Dendritic cell treated with granulocyte-macrophage colony-stimulating factor and Interleukin-4, amounts not matched to agents 40 ng/mL and 50 ng/mL, for 4 days (primary cell): ENCODE results near the gene IQCN.

Experiments
- H3K27ac Mint-ChIP-seq: one replicate; pipeline ENCODE4 v1.8.0; 2022; ENCODE audit warnings: mild to moderate bottlenecking, mixed read lengths
- H3K27me3 Mint-ChIP-seq: one replicate; pipeline ENCODE4 v1.8.0; 2022; ENCODE audit warnings: mild to moderate bottlenecking, mixed read lengths
- H3K36me3 Mint-ChIP-seq: one replicate; pipeline ENCODE4 v1.8.0; 2022; ENCODE audit warnings: low read depth, mixed read lengths
- H3K4me1 Mint-ChIP-seq: one replicate; pipeline ENCODE4 v1.8.0; 2022; ENCODE audit warnings: low read depth, mixed read lengths
- H3K4me3 Mint-ChIP-seq: one replicate; pipeline ENCODE4 v1.8.0; 2022; ENCODE audit warnings: mild to moderate bottlenecking, moderate library complexity, mixed read lengths
- H3K9me3 Mint-ChIP-seq: one replicate; pipeline ENCODE4 v1.8.0; 2022; ENCODE audit warnings: mixed read lengths
- intact Hi-C: fragments of 100-400 bp; cut with micrococcal nuclease; formaldehyde crosslinking; loops from one replicate; pipeline ENCODE4 v1.15.0; 2022

Gene IQCN

DNA sequence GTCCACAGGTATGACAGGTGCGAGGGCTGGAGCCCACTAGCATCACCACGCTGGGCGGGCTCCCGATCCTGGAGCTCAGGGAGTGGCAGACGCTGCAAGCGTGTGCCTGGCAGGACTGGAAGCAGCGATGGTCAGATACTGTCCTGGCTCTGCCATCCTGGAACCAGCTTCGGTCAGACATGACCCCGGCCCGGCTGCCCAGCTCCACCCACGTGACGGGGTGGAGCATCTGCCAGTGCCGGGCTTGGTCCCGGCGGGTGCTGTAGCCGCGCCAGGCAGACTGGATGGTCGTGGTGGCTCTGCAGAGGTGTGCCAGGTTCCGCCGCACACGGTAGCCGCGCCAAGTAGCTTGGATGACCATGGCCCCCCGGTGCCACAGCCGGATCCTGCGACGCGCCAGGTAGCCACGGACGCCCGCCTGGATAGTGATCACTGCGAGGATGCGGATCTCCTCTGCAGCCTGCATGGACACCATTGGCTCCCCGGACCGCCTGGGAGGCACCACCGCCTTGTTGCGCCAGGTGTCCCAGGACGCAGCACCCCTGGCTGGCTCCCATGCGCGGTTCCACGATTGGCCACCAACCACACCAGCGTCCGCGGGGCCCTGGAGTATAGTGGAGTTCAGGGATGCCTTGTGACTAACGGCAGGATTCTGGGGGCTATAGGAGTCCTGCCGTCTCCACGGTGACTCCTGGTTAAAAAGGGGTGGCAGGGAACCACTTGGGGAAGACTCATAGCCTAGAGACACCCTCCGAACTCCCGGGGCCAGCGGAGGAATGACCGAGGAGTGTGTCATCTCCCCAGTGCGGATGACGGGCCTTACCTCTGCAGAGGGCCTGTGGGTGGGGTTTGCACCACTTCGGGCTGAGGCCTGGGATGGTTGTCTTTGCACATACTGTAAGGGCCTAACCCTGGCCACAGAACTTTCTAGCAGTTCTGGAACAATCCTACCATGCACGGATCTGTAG, 16.5 kb downstream of the IQCN start:
- H3K4me3 Mint-ChIP-seq, result no peak overlapping the region
- no peaks in the 10 kb centered on the region for H3K9me3 Mint-ChIP-seq
- H3K4me1 Mint-ChIP-seq, result peaks cover 25% of the 10 kb centered on the region
- H3K27me3 Mint-ChIP-seq, result peaks cover 26% of the 10 kb centered on the region
- no peak overlapping the region for H3K27ac Mint-ChIP-seq
- no peaks in the 10 kb centered on the region for H3K36me3 Mint-ChIP-seq
- intact Hi-C loops, result no loop called here

DNA sequence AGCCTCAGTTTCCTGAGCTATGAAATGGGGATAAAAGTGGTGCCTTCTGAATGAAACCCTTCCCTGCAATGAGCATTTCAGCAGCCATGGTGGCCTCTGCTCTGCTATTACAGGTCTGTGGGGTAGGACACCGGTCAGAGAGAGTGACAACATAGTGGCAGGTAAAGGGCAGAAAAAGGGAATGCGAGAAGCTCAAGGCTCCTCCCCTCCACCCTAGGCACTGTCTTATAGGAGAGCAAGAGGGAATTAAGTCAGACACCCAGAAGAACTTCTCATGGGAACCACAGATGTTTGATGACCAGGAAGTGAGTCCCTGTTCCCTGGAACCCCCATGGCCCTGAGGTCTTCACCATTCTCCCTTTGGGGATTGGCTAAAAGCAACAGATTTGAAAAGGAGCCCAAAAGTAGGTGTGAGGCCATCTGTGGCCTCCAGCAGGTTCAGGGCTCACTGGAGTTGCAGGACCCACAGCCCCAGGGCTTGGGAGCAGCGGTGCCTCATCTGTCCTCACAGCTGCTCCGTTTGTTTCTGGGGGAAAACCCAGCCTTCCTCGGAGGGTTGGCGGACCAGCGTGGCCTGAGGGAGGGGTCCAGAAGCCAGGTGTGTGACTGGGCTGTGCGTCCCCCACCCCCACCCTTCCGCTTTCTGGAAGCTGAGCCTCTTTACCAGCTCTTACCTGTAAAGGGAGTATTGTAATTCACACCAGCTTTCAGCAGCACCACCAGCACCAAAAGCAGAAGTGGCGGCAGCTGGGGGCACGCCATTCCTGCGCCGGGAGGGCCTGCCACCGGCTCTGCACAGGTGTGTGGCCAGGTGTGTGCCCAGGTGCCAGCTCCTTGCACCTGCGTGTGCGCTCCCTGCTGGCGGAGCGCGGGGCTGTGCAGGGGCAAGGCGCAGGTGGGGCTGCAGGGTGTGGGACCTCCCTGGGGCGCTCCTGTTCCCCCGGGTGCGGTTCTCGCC, 19.4 kb downstream of the IQCN start:
- Mint-ChIP-seq H3K4me1 (peaks cover 35% of the 10 kb centered on the region), H3K9me3 (no peaks in the 10 kb centered on the region), H3K27me3 (peaks cover 43% of the 10 kb centered on the region), H3K27ac (peak overlapping the region; percentile 54), H3K4me3 (no peak overlapping the region), H3K36me3 (no peaks in the 10 kb centered on the region)
- intact Hi-C loops, result loop anchor here (5.0 kb wide), 1 partner anchor 193 kb away; no protein-coding TSS in a partner anchor

DNA sequence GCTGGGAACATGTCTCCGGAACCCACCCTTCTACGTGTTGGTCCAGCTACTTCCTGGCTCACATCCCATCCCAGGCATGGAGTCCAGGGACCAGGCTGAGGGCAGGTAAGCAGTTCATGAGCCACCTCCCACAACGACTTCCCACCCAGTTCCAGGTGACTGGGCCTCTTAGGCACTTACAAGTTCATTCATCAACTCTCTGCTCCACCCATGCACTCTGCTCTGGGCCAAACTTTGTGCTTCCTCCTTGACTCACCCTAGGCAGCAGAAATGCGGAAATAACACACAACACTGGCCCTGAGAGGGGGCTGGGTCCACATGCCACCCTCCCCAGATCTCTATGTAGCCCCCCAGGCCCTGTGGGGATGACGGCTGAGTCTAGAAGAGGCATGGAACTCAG, 20.5 kb downstream of the IQCN start:
- intact Hi-C loops, result loop anchor here (5.0 kb wide), 1 partner anchor 191 kb away; no protein-coding TSS in a partner anchor
- H3K4me3 Mint-ChIP-seq, result no peak overlapping the region
- no peaks in the 10 kb centered on the region for H3K36me3 Mint-ChIP-seq
- peaks cover 35% of the 10 kb centered on the region for H3K4me1 Mint-ChIP-seq
- H3K9me3 Mint-ChIP-seq, result no peaks in the 10 kb centered on the region
- peak overlapping the region; percentile 54 for H3K27ac Mint-ChIP-seq
- H3K27me3 Mint-ChIP-seq, result peaks cover 45% of the 10 kb centered on the region

- H3K36me3 Mint-ChIP-seq, result no peaks in the 10 kb centered on the region
These were observed 21.1 kb downstream of the IQCN start for GRCh38 chr19:18253130-18253529.

GRCh38 chr19:18252370-18252717, 21.9 kb downstream of the IQCN start:
- Mint-ChIP-seq H3K4me1 (peaks cover 35% of the 10 kb centered on the region), H3K4me3 (no peak overlapping the region), H3K27me3 (peaks cover 47% of the 10 kb centered on the region), H3K36me3 (no peaks in the 10 kb centered on the region), H3K9me3 (no peaks in the 10 kb centered on the region), H3K27ac (peak overlapping the region; percentile 51)
- intact Hi-C loops, result loop anchor here (5.0 kb wide), 1 partner anchor 190 kb away; no protein-coding TSS in a partner anchor

More at GRCh38 chr19:18253130-18253529, 21.1 kb downstream of the IQCN start:
- Mint-ChIP-seq H3K27ac (peak overlapping the region; percentile 51), H3K27me3 (peaks cover 45% of the 10 kb centered on the region), H3K9me3 (no peaks in the 10 kb centered on the region), H3K4me3 (no peak overlapping the region), H3K4me1 (peaks cover 35% of the 10 kb centered on the region)
- intact Hi-C loops, result loop anchor here (5.0 kb wide), 1 partner anchor 191 kb away; no protein-coding TSS in a partner anchor

DNA sequence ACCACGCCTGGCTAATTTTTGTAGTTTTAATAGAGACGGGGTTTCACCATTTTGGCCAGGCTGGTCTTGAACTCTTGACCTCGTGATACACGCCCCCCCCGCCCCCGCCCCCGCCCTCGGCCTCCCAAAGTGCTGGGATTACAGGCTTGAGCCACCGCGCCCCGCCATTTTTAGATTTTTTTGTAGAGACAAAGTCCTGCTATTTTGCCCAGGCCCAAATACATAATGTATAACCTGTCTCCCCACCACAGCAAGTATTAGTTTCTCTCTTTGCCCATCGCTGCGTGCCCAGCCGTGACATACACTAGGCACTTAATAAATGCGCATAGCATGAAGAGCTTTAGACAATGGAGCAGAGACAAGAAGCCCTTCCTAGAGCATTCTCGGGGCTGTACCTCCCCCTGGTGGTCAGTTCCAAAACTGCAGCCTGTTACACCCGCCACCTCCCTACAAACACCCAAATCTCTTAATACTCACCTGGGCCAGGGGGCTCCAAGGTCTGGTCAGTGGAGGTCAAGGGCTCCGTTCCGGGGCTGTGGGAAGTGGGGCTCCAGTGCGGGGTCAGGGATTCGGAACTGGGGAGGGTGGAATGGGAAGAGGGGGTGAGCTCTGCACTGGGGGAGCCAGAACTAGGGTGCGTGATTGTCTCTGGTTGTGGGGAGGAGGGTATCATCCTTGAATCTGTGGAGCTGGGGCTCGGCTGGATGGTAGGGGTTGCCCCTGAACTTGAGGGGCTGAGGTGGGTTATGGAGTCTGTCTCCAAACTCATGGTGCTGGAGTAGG, 22.5 kb downstream of the IQCN start:
- intact Hi-C loops, result loop anchor here (1.0 to 5.0 kb wide), 2 partner anchors 43 to 189 kb away; no protein-coding TSS in a partner anchor
- Mint-ChIP-seq H3K4me3 (no peak overlapping the region), H3K27ac (peak overlapping the region; percentile 51), H3K36me3 (no peaks in the 10 kb centered on the region), H3K9me3 (no peaks in the 10 kb centered on the region), H3K4me1 (peaks cover 35% of the 10 kb centered on the region), H3K27me3 (peaks cover 47% of the 10 kb centered on the region)

GRCh38 chr19:18249834-18250233, 24.4 kb downstream of the IQCN start:
- no peak overlapping the region for H3K27ac Mint-ChIP-seq
- intact Hi-C loops, result loop anchor here (5.0 kb wide), 1 partner anchor 188 kb away; no protein-coding TSS in a partner anchor
- no peaks in the 10 kb centered on the region for H3K9me3 Mint-ChIP-seq
- H3K4me3 Mint-ChIP-seq, result no peak overlapping the region
- peaks cover 45% of the 10 kb centered on the region for H3K27me3 Mint-ChIP-seq
- peaks cover 30% of the 10 kb centered on the region for H3K4me1 Mint-ChIP-seq
- H3K36me3 Mint-ChIP-seq, result no peaks in the 10 kb centered on the region

GRCh38 chr19:18245297-18245696, 29.0 kb downstream of the IQCN start:
- intact Hi-C loops, result no loop called here
- peaks cover 37% of the 10 kb centered on the region for H3K27me3 Mint-ChIP-seq
- H3K4me1 Mint-ChIP-seq, result peaks cover 7% of the 10 kb centered on the region
- no peak overlapping the region for H3K4me3 Mint-ChIP-seq
- H3K27ac Mint-ChIP-seq, result no peak overlapping the region
- H3K9me3 Mint-ChIP-seq, result no peaks in the 10 kb centered on the region
- H3K36me3 Mint-ChIP-seq, result no peaks in the 10 kb centered on the region

DNA sequence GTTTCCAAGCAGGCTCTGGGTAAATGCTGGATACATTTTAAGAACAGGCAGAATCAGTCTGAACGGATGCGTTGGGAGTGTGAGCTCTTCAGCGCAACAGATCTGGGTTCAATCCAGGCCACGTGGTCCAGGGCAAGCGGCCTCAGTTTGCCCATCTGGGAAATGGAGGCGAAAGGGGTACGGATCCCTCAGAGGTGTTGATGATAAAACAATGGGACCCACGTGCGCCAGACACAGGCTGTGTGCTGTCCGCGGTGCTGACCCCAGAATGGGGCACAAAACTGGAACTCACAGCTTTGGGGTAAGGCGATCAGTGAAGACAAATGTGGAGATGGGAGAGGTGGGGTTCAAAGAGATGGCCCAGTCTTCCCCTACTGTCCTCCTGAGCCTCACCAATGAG, 34.9 kb downstream of the IQCN start:
- peaks cover 7% of the 10 kb centered on the region for H3K4me1 Mint-ChIP-seq
- H3K27me3 Mint-ChIP-seq, result peaks cover 54% of the 10 kb centered on the region
- H3K36me3 Mint-ChIP-seq, result no peaks in the 10 kb centered on the region
- no peak overlapping the region for H3K27ac Mint-ChIP-seq
- intact Hi-C loops, result no loop called here
- no peaks in the 10 kb centered on the region for H3K9me3 Mint-ChIP-seq
- no peak overlapping the region for H3K4me3 Mint-ChIP-seq

- Mint-ChIP-seq H3K9me3 (peaks cover 7% of the 10 kb centered on the region), H3K4me3 (no peak overlapping the region), H3K36me3 (no peaks in the 10 kb centered on the region), H3K4me1 (peaks cover 23% of the 10 kb centered on the region), H3K27me3 (peaks cover 70% of the 10 kb centered on the region), H3K27ac (no peak overlapping the region)
- intact Hi-C loops, result no loop called here
These were observed 40.1 kb downstream of the IQCN start for GRCh38 chr19:18234194-18234593.

DNA sequence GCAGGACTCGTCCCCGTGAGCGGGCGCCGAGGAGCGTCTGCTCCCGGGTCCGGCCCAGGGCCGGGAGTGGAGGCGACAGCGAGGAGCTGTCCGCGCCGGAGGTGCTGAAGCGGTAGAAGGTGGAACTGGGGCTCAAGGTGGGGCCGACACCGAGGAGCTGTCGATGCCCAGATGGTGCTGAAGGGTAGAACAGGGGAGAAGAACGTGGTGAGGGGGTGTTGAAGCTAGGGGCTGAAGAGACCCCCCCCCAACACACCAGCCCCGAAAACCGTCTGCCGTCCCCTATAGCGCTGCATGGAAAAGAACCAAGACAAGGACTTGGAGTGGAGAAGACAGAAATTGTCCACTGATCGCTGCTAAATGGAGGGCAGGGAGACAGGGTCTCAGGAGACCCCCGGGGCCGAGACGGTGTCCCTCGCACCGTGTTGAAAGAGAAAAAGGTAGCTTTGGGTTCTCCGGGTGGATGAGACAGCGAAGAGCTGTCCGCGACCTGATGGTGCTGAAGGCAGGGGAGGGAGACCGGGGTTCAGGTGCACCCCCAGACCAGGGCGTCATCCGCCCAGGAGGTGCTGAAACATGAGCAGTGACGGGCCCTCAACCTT, 40.9 kb downstream of the IQCN start:
- H3K36me3 Mint-ChIP-seq, result no peaks in the 10 kb centered on the region
- no peak overlapping the region for H3K27ac Mint-ChIP-seq
- peaks cover 23% of the 10 kb centered on the region for H3K4me1 Mint-ChIP-seq
- peaks cover 68% of the 10 kb centered on the region for H3K27me3 Mint-ChIP-seq
- peaks cover 7% of the 10 kb centered on the region for H3K9me3 Mint-ChIP-seq
- no peak overlapping the region for H3K4me3 Mint-ChIP-seq
- intact Hi-C loops, result no loop called here

DNA sequence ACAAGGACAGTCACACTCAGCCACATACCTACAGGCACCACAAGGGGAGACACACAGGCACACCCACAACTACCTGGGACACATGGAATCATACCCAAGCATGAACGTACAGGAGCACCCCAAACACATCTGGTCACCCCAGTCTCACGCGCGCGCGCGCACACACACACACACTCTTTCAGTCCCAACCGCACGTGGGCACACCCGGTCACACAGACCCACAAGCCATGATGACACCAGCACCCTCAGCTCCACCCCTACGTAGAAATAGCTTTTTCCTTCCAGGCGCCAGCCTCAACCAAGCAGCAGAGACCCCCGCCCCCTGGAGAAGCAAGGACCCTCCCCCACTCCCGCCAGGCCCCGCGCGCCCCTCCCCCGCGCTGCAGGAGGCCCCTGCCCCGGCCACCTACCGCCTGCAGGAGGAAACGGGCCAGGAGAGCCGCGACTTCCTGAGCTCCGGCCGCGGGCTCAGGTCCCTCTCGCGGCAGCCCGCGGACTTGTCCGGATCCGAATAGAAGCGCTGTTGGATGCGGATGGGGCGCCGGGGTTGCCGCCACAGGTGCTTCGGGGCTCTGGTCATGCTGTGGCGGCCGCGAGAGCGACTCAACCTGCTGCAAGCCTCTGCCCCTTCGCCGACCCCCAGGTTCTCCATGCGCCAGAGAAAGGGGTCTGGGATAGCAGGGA, 41.6 kb downstream of the IQCN start:
- peaks cover 7% of the 10 kb centered on the region for H3K9me3 Mint-ChIP-seq
- no peak overlapping the region for H3K4me3 Mint-ChIP-seq
- no peak overlapping the region for H3K27ac Mint-ChIP-seq
- peaks cover 71% of the 10 kb centered on the region for H3K27me3 Mint-ChIP-seq
- H3K36me3 Mint-ChIP-seq, result no peaks in the 10 kb centered on the region
- H3K4me1 Mint-ChIP-seq, result peaks cover 23% of the 10 kb centered on the region
- intact Hi-C loops, result no loop called here
